ENCODE data around the gene CACNA1B. TPM values are rescaled to one million over a fixed set of nuclear protein-coding genes. Genes with fewer than 3 reads are reported as not detected.

CACNA1B gene
- total and polyA plus RNA-seq, 9 donors = 0.01 to 3.8 (median 0.16) TPM; not detected in 1

- Histone ChIP-seq H3K9me3 (no peaks in the 10 kb centered on the region), H3K27me3 (no peaks in the 10 kb centered on the region), H3K4me1 (ENCODE audit: insufficient read depth) (no peaks in the 10 kb centered on the region), H3K27ac (no peak overlapping the region), H3K4me3 (no peak overlapping the region), H3K36me3 (no peaks in the 10 kb centered on the region)
- DNase-seq = no peak
- WGBS, 3 donors = 60 to 66% (median 64%) methylated on average over 18 of the region's 18 CpGs
- intact Hi-C loops (cut with DNase I) = no loop called here
- TF ChIP-seq EP300 (IDR thresholded peaks at IDR 0.05) (no peak), CTCF (IDR thresholded peaks at IDR 0.05) (no peak), POLR2A (IDR thresholded peaks at IDR 0.05) (no peak)
Measured at GRCh38 chr9:137865581-137866145, 11.9 kb upstream of the CACNA1B start.

GRCh38 chr9:137866226-137867141, 11.1 kb upstream of the CACNA1B start:
- WGBS, 3 donors = 52 to 62% (median 57%) methylated on average over 20 to 21 of the region's 21 CpGs
- no peaks in the 10 kb centered on the region for H3K4me1 ChIP-seq (ENCODE audit: insufficient read depth)
- intact Hi-C loops (cut with DNase I) = no loop called here

GRCh38 chr9:137870432-137870831, 7.2 kb upstream of the CACNA1B start:
- H3K27ac ChIP-seq = no peak overlapping the region
- TF ChIP-seq POLR2A (IDR thresholded peaks at IDR 0.05) (no peak), CTCF (IDR thresholded peaks at IDR 0.05) (no peak), EP300 (IDR thresholded peaks at IDR 0.05) (no peak)
- intact Hi-C loops (cut with DNase I) = no loop called here
- no peak overlapping the region for H3K4me3 ChIP-seq
- no peak for DNase-seq
- no peaks in the 10 kb centered on the region for H3K4me1 ChIP-seq (ENCODE audit: insufficient read depth)
- H3K36me3 ChIP-seq = no peaks in the 10 kb centered on the region
- H3K27me3 ChIP-seq = no peaks in the 10 kb centered on the region
- H3K9me3 ChIP-seq = no peaks in the 10 kb centered on the region
- WGBS, 3 donors = 78 to 81% (median 78%) methylated on average over 3 of the region's 3 CpGs

More at GRCh38 chr9:137866226-137867141, 11.1 kb upstream of the CACNA1B start:
- Histone ChIP-seq H3K36me3 (no peaks in the 10 kb centered on the region), H3K27ac (no peak overlapping the region), H3K4me3 (no peak overlapping the region), H3K9me3 (no peaks in the 10 kb centered on the region), H3K27me3 (no peaks in the 10 kb centered on the region)
- no peak for TF ChIP-seq EP300 (IDR thresholded peaks at IDR 0.05)
- TF ChIP-seq CTCF (IDR thresholded peaks at IDR 0.05) = no peak
- TF ChIP-seq POLR2A (IDR thresholded peaks at IDR 0.05) = no peak
- no peak for DNase-seq

- Histone ChIP-seq H3K4me1 (ENCODE audit: insufficient read depth) (no peaks in the 10 kb centered on the region), H3K27ac (no peak overlapping the region), H3K36me3 (no peaks in the 10 kb centered on the region), H3K9me3 (no peaks in the 10 kb centered on the region), H3K27me3 (no peaks in the 10 kb centered on the region), H3K4me3 (no peak overlapping the region)
- intact Hi-C loops (cut with DNase I) = no loop called here
- no peak for TF ChIP-seq CTCF (IDR thresholded peaks at IDR 0.05)
- no peak for TF ChIP-seq POLR2A (IDR thresholded peaks at IDR 0.05)
- no peak for TF ChIP-seq EP300 (IDR thresholded peaks at IDR 0.05)
- 81 to 87% (median 87%) methylated on average over 10 of the region's 10 CpGs for WGBS, 3 donors
- no peak for DNase-seq
Measured at GRCh38 chr9:137872296-137872695, 5.3 kb upstream of the CACNA1B start.
